ENCODE measurements around the gene MRPL30.

DNA sequence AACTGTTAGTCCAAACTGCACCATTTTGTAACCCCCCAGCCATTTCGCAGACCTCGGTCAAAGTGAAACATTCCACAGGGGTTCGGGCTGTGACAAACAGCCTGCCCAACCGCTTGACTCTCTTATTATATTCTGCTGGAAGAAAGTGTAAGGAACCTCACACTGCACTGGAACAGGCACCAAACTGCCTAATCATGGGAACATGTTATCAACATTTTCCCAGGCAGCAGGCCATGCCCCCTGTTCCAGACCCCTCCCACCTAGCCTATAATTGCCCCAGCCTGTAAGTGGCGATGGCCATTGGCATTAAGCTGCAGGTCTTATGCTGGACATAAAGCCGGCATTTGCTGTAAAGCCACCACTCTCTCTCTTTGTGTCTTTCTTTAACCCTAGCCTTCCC, 57.6 kb downstream of the MRPL30 start:
- TF ChIP-seq TEAD4 (IDR thresholded peaks at IDR 0.05) (no peak), REST (IDR thresholded peaks at IDR 0.05; ENCODE audit: low read depth) (no peak), EGR1 (IDR thresholded peaks at IDR 0.05) (no peak)

All from Ishikawa (cell line).